SK-N-SH (cell line): ENCODE results near the gene LDLRAD1. TPM values are rescaled to one million over a fixed set of nuclear protein-coding genes. Genes with fewer than 3 reads are reported as not detected.
"Not testable (repeated sequence)": the region's sequence is repeated elsewhere in the genome, so short reads cannot be mapped to it uniquely, and the experiment has no call there.

Source experiments
- CTCF ChIA-PET: fragments of 300-600, 350-600 bp; formaldehyde crosslinking; extraction: SDS; loops from one replicate; lab custom pipeline; 2021; lab: Yijun Ruan, JAX
- POLR2A ChIA-PET: fragments of 350-600 bp; sonication (Branson Sonifier 250); formaldehyde crosslinking; extraction: SDS; loops from one replicate; lab custom pipeline; 2020; ENCODE audit warnings: antibody characterized with exemption, inconsistent platforms; lab: Yijun Ruan, JAX
- DNase-seq: peaks from one replicate; pipeline ENCODE4 v3.0.0; 2012
- H2AFZ ChIP-seq: fragments of 200-600 bp; sonication (generic); 2 replicates; pipeline ENCODE4 v1.8.1; 2016; ENCODE audit warnings: antibody characterized with exemption, mild to moderate bottlenecking, low read depth
- H3F3A ChIP-seq: fragments of 200-600 bp; sonication (generic); replicated peaks from 2 replicates; pipeline ENCODE3; 2016; ENCODE audit warnings: antibody characterized with exemption, mild to moderate bottlenecking; ENCODE audit not compliant: insufficient read depth
- H3K27ac ChIP-seq, 2 experiments: fragments of 200-500 bp in 1 of 2; fragments of 200-600 bp in 1 of 2; sonication (Bioruptor generic) in 1 of 2; sonication (generic), shearing (Covaris generic) in 1 of 2; 2 replicates each; pipeline versions ENCODE4 v1.5.1 to v1.6.1; 2014 to 2016; ENCODE audit warnings: low read depth in 2 of 2, inconsistent platforms in 1 of 2, low read length in 1 of 2, mild to moderate bottlenecking in 1 of 2, mixed read lengths in 1 of 2
- H3K27me3 ChIP-seq: fragments of 200-600 bp; sonication (generic), shearing (Covaris generic); 2 replicates; pipeline ENCODE4 v1.6.1; 2016; ENCODE audit warnings: mixed run types; ENCODE audit not compliant: insufficient read depth
- H3K36me3 ChIP-seq, 2 experiments: fragments of 200-500 bp in 1 of 2; fragments of 200-600 bp in 1 of 2; sonication (Bioruptor generic) in 1 of 2; sonication (generic) in 1 of 2; replicated peaks in 1 of 2; 2 replicates each; pipeline versions ENCODE3 to v1.5.1; 2014 to 2016; ENCODE audit warnings: low read length in 1 of 2, mild to moderate bottlenecking in 1 of 2; ENCODE audit not compliant: insufficient read depth in 2 of 2, control insufficient read depth in 1 of 2
- H3K4me1 ChIP-seq, 2 experiments: fragments of 200-500 bp in 1 of 2; fragments of 200-600 bp in 1 of 2; sonication (Bioruptor generic) in 1 of 2; sonication (generic), shearing (Covaris generic) in 1 of 2; 2 replicates each; pipeline versions ENCODE4 v1.5.1 to v1.6.1; 2014 to 2016; ENCODE audit warnings: low read depth in 1 of 2, low read length in 1 of 2, mixed run types in 1 of 2; ENCODE audit not compliant: insufficient read depth in 2 of 2, control insufficient read depth in 1 of 2
- H3K4me2 ChIP-seq: fragments of 200-600 bp; sonication (generic), shearing (Covaris generic); 2 replicates; pipeline ENCODE4 v1.6.1; 2017; ENCODE audit warnings: mixed run types
- H3K4me3 ChIP-seq, 2 experiments: fragments of 200-500 bp in 1 of 2; fragments of 200-600 bp in 1 of 2; sonication (Bioruptor generic) in 1 of 2; sonication (generic), shearing (Covaris generic) in 1 of 2; 2 replicates each; pipeline versions ENCODE4 v1.5.1 to v1.8.1; 2014 to 2016; ENCODE audit warnings: low read depth in 2 of 2, inconsistent platforms in 1 of 2, low read length in 1 of 2, mild to moderate bottlenecking in 1 of 2, mixed read lengths in 1 of 2, moderate library complexity in 1 of 2
- H3K79me2 ChIP-seq: fragments of 200-600 bp; sonication (generic); 2 replicates; pipeline ENCODE4 v1.8.1; 2017; ENCODE audit warnings: mild to moderate bottlenecking; ENCODE audit not compliant: insufficient read depth
- H3K9ac ChIP-seq: fragments of 200-600 bp; sonication (generic); 2 replicates; pipeline ENCODE4 v1.6.1; 2017; ENCODE audit warnings: mixed run types
- H3K9me2 ChIP-seq: fragments of 200-600 bp; sonication (generic); 2 replicates; pipeline ENCODE4 v1.6.1; 2017; ENCODE audit warnings: mixed run types
- H3K9me3 ChIP-seq: fragments of 200-600 bp; sonication (generic); 2 replicates; pipeline ENCODE4 v1.6.1; 2017; ENCODE audit warnings: mixed run types, mild to moderate bottlenecking, moderate library complexity
- H4K20me1 ChIP-seq: fragments of 200-600 bp; sonication (generic); 2 replicates; pipeline ENCODE4 v1.6.1; 2017; ENCODE audit warnings: mild to moderate bottlenecking, mixed run types; ENCODE audit not compliant: insufficient read depth
- ELF1 ChIP-seq: IDR thresholded peaks from 2 replicates; pipeline ENCODE4 v1.4.0; 2012
- FOSL2 ChIP-seq: IDR thresholded peaks from 2 replicates; pipeline ENCODE4 v1.4.0; 2012; ENCODE audit warnings: low read depth, mild to moderate bottlenecking, moderate library complexity, borderline replicate concordance
- FOXM1 ChIP-seq: IDR thresholded peaks from 2 replicates; pipeline ENCODE4 v1.4.0; 2012; ENCODE audit warnings: low read depth, mild to moderate bottlenecking
- MEF2A ChIP-seq: IDR thresholded peaks from 2 replicates; pipeline ENCODE4 v1.4.0; 2012; ENCODE audit warnings: low read depth, borderline replicate concordance
- NFIC ChIP-seq: IDR thresholded peaks from 2 replicates; pipeline ENCODE4 v1.4.0; 2012; ENCODE audit warnings: borderline replicate concordance
- NRF1 ChIP-seq: IDR thresholded peaks from 2 replicates; pipeline ENCODE4 v1.6.1; 2012; ENCODE audit warnings: low read depth, mild to moderate bottlenecking, low read length
- RAD21 ChIP-seq: IDR thresholded peaks from 2 replicates; pipeline ENCODE4 v1.6.1; 2012; ENCODE audit warnings: mild to moderate bottlenecking, low read length
- RCOR1 ChIP-seq: fragments of 150-350 bp; IDR thresholded peaks from 2 replicates; pipeline ENCODE4 v1.6.1; 2017; ENCODE audit warnings: antibody characterized with exemption, low read length
- RXRA ChIP-seq: IDR thresholded peaks from 2 replicates; pipeline ENCODE4 v1.4.0; 2012; ENCODE audit warnings: low read depth, mild to moderate bottlenecking, borderline replicate concordance
- TAF1 ChIP-seq: IDR thresholded peaks from 2 replicates; pipeline ENCODE4 v1.6.1; 2012; ENCODE audit warnings: low read depth, mild to moderate bottlenecking, low read length, moderate library complexity, borderline replicate concordance
- TCF12 ChIP-seq: IDR thresholded peaks from 2 replicates; pipeline ENCODE4 v1.4.0; 2012
- TEAD4 ChIP-seq: IDR thresholded peaks from 2 replicates; pipeline ENCODE4 v1.4.0; 2012; ENCODE audit warnings: mild to moderate bottlenecking, borderline replicate concordance; ENCODE audit not compliant: insufficient read depth
- WGBS: methylation state at CpG from one replicate; pipeline ENCODE4 v1.1.6; 2017; ENCODE audit warnings: low lambda C conversion rate; 5-methylcytosine and 5-hydroxymethylcytosine counted together
- polyA plus RNA-seq, 3 experiments: library from polyadenylated mRNA; depleted of rRNA; stranded (reverse); fragments of >200 nt; gene quantifications; 2 replicates each; pipeline ENCODE4 v1.2.3, GENCODE V29; 2012
- TF ChIP-seq, protein P1 (sequence below): fragments of 150-350 bp; IDR thresholded peaks from 2 replicates; pipeline ENCODE4 v1.6.1; 2017; ENCODE audit warnings: antibody characterized with exemption, low read length, low read depth, borderline replicate concordance
- TF ChIP-seq, protein P2 (sequence below): IDR thresholded peaks from 2 replicates; pipeline ENCODE4; 2012
- TF ChIP-seq, protein P3 (sequence below): fragments of 150-350 bp; IDR thresholded peaks from 2 replicates; pipeline ENCODE4 v1.6.1; 2016; ENCODE audit warnings: mild to moderate bottlenecking, low read depth, low read length

Gene LDLRAD1
- polyA plus RNA-seq, 1 of the 3 experiments (the other 2 are of a cell fraction): not detected

DNA sequence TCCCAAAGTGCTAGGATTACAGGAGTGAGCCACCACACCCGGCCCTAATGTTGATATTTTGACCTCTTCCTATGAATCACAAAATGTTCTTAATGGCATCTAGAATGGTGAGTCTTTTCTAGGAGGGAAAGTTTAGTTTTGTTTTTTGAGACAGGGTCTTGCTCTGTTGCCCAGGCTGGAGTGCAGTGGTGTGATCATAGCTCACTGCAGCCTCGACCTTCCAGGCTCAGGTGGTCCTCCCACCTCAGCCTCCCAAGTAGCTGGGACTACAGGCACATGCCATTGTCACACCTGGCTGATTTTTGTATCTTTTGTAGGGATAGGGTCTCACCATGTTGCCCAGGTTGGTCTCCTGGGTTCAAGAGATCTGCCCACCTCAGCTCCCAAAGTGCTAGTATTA is 48.7 kb downstream of the LDLRAD1 start:
- H3K4me2 ChIP-seq, H3K4me3 ChIP-seq, H3K79me2 ChIP-seq, H3K9me2 ChIP-seq, H3K9me3 ChIP-seq, H3K27me3 ChIP-seq, DNase-seq, H3K27ac ChIP-seq, H2AFZ ChIP-seq, H3K9ac ChIP-seq, H4K20me1 ChIP-seq, POLR2A ChIA-PET, H3K4me1 ChIP-seq: not testable (repeated sequence)
- CTCF ChIA-PET: interaction anchor here (9.7 kb wide), 1 partner anchor 9 kb away, joined by 47 read pairs; no protein-coding TSS in a partner anchor
- Histone ChIP-seq H3F3A (peaks cover 11% of the 10 kb centered on the region), H3K36me3 (peaks cover 41 to 55% of the 10 kb centered on the region in 2 experiments)
- 93% methylated on average over 2 of the region's 2 CpGs for WGBS

- WGBS: 88% methylated on average over 2 of the region's 2 CpGs
Observed at GRCh38 chr1:53968125-53968513, 49.9 kb downstream of the LDLRAD1 start.

GRCh38 chr1:53967409-53968124 is 50.4 kb downstream of the LDLRAD1 start:
- Histone ChIP-seq H3K9me3 (no peaks in the 10 kb centered on the region), H4K20me1 (no peaks in the 10 kb centered on the region), H3K9me2 (no peaks in the 10 kb centered on the region), H3K27me3 (no peaks in the 10 kb centered on the region), H3K27ac (no peak overlapping the region), H2AFZ (no peak overlapping the region), H3K79me2 (no peaks in the 10 kb centered on the region), H3K9ac (no peak overlapping the region), H3K4me1 (no peaks in the 10 kb centered on the region), H3K4me2 (no peak overlapping the region), H3K36me3 (peaks cover 53 to 55% of the 10 kb centered on the region in 2 experiments), H3K4me3 (no peak overlapping the region), H3F3A (peaks cover 11% of the 10 kb centered on the region)
- WGBS: 83% methylated on average over 7 of the region's 7 CpGs
- ChIA-PET POLR2A (no interaction called here), CTCF (interaction anchor here (1.3 kb wide), 1 partner anchor 89 kb away, joined by 3 read pairs; no protein-coding TSS in a partner anchor)
- DNase-seq: no peak
- TF ChIP-seq, protein P1, sequence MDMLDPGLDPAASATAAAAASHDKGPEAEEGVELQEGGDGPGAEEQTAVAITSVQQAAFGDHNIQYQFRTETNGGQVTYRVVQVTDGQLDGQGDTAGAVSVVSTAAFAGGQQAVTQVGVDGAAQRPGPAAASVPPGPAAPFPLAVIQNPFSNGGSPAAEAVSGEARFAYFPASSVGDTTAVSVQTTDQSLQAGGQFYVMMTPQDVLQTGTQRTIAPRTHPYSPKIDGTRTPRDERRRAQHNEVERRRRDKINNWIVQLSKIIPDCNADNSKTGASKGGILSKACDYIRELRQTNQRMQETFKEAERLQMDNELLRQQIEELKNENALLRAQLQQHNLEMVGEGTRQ: no peak
- no peak for TF ChIP-seq TCF12
- no peak for TF ChIP-seq RCOR1
- TF ChIP-seq TAF1: no peak
- no peak for TF ChIP-seq NRF1
- TF ChIP-seq ELF1: no peak
- no peak for TF ChIP-seq FOXM1
- no peak for TF ChIP-seq TEAD4
- no peak for TF ChIP-seq RXRA

More at GRCh38 chr1:53968125-53968513, 49.9 kb downstream of the LDLRAD1 start:
- no peak overlapping the region for H2AFZ ChIP-seq
- H3K27me3 ChIP-seq: no peaks in the 10 kb centered on the region
- no peaks in the 10 kb centered on the region for H4K20me1 ChIP-seq
- H3K4me2 ChIP-seq: no peak overlapping the region
- DNase-seq: no peak
- CTCF ChIA-PET: interaction anchor here (1.3 kb wide), 1 partner anchor 90 kb away, joined by 3 read pairs; no protein-coding TSS in a partner anchor
- TF ChIP-seq RCOR1 (no peak), TCF12 (no peak), FOSL2 (no peak), RAD21 (no peak), NFIC (no peak), MEF2A (no peak)
- TF ChIP-seq, protein P2, sequence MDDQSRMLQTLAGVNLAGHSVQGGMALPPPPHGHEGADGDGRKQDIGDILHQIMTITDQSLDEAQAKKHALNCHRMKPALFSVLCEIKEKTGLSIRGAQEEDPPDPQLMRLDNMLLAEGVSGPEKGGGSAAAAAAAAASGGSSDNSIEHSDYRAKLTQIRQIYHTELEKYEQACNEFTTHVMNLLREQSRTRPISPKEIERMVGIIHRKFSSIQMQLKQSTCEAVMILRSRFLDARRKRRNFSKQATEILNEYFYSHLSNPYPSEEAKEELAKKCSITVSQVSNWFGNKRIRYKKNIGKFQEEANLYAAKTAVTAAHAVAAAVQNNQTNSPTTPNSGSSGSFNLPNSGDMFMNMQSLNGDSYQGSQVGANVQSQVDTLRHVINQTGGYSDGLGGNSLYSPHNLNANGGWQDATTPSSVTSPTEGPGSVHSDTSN: no peak
- TF ChIP-seq, protein P3, sequence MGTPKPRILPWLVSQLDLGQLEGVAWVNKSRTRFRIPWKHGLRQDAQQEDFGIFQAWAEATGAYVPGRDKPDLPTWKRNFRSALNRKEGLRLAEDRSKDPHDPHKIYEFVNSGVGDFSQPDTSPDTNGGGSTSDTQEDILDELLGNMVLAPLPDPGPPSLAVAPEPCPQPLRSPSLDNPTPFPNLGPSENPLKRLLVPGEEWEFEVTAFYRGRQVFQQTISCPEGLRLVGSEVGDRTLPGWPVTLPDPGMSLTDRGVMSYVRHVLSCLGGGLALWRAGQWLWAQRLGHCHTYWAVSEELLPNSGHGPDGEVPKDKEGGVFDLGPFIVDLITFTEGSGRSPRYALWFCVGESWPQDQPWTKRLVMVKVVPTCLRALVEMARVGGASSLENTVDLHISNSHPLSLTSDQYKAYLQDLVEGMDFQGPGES: no peak
- peaks cover 50 to 57% of the 10 kb centered on the region in 2 experiments for H3K36me3 ChIP-seq
- no peaks in the 10 kb centered on the region for H3K9me3 ChIP-seq
- no peak overlapping the region for H3K4me3 ChIP-seq
- H3K4me1 ChIP-seq: no peaks in the 10 kb centered on the region
- POLR2A ChIA-PET: no interaction called here
- H3K9ac ChIP-seq: no peak overlapping the region
- no peaks in the 10 kb centered on the region for H3K9me2 ChIP-seq
- no peaks in the 10 kb centered on the region for H3K79me2 ChIP-seq
- no peak overlapping the region for H3K27ac ChIP-seq
- peaks cover 11% of the 10 kb centered on the region for H3F3A ChIP-seq
